ENCODE measurements around the gene DEPDC5.

- TF ChIP-seq EZH2 (IDR thresholded peaks at IDR 0.05; ENCODE audit: borderline replicate concordance, low read depth, low read length, severe bottlenecking) = no peak
- TF ChIP-seq CTCF (IDR thresholded peaks at IDR 0.05; ENCODE audit: borderline replicate concordance, extremely low read depth, low read length, poor library complexity, severe bottlenecking) = no peak
Measured at GRCh38 chr22:31707519-31707918, 46.3 kb upstream of the DEPDC5 start.

Data from DND-41 (cell line).